Kidney (tissue), 14 donors: ENCODE data around the gene CDH6. TPM values are rescaled to one million over a fixed set of nuclear protein-coding genes. Genes with fewer than 3 reads are reported as not detected.

ENCODE experiments used
- DNase-seq, 5 donors: peaks; one replicate each; pipeline ENCODE4 v3.0.0-alpha.2; 2013 to 2020
- FAIRE-seq: peaks from 2 replicates; lab custom pipeline; 2012; peaks lifted over from hg19 to GRCh38; lab: Jason Lieb, UNC
- H3K27ac ChIP-seq, 2 donors: one replicate each; pipeline ENCODE4 v1.7.0; 2013; ENCODE audit warnings: low read depth in 2 of 2, low read length in 2 of 2, inconsistent platforms in 1 of 2
- H3K27me3 ChIP-seq: one replicate; pipeline ENCODE4 v1.7.1; 2013; ENCODE audit warnings: low read length, inconsistent platforms; ENCODE audit not compliant: control insufficient read depth, insufficient read depth
- H3K36me3 ChIP-seq, 3 donors: one replicate each; pipeline versions ENCODE4 v1.7.0 to v1.7.1; 2013; ENCODE audit warnings: low read length in 3 of 3, control low read depth in 1 of 3, inconsistent platforms in 1 of 3; ENCODE audit not compliant: insufficient read depth in 3 of 3, control insufficient read depth in 2 of 3
- H3K4me1 ChIP-seq, 3 donors: one replicate each; pipeline versions ENCODE4 v1.7.0 to v1.7.1; 2013; ENCODE audit warnings: low read length in 3 of 3, inconsistent platforms in 1 of 3, low read depth in 1 of 3; ENCODE audit not compliant: control insufficient read depth in 2 of 3, insufficient read depth in 2 of 3
- H3K4me3 ChIP-seq, 3 donors: one replicate each; pipeline versions ENCODE4 v1.7.0 to v1.8.1; 2013; ENCODE audit warnings: low read length in 3 of 3, control low read depth in 1 of 3, inconsistent platforms in 1 of 3
- H3K9ac ChIP-seq, 3 donors: one replicate each; pipeline versions ENCODE4 v1.7.0 to v1.7.1; 2013; ENCODE audit warnings: low read length in 3 of 3, control low read depth in 1 of 3, inconsistent platforms in 1 of 3
- H3K9me3 ChIP-seq, 3 donors: one replicate each; pipeline versions ENCODE4 v1.7.0 to v1.7.1; 2013; ENCODE audit warnings: low read length in 3 of 3, control low read depth in 1 of 3, inconsistent platforms in 1 of 3; ENCODE audit not compliant: control insufficient read depth in 2 of 3, insufficient read depth in 1 of 3
- intact Hi-C: fragments of 100-400 bp; cut with DNase I; formaldehyde crosslinking; loops from one replicate; pipeline ENCODE4 v1.11.1; 2022
- polyA plus RNA-seq: library from polyadenylated mRNA; stranded (reverse); fragments of 350-450 nt; fragmentation: Illumina TruSeq; extraction: RNeasy Lipid Tissue Mini Kit (QIAGEN cat#74804); gene quantifications from one replicate; pipeline ENCODE4 v1.2.3, GENCODE V29; 2014; ENCODE audit warnings: low read depth, low replicate concordance; ENCODE audit not compliant: insufficient read depth
- total RNA-seq: library from RNA; stranded (reverse); fragmentation: NEBNext Ultra II Directional; extraction: Animal tissue kit (Norgen Biotek cat#: 25700); gene quantifications from one replicate; pipeline ENCODE4 v1.2.1, GENCODE V29; 2021
- TF ChIP-seq, protein P1 (sequence below): IDR thresholded peaks from 3 replicates; pipeline ENCODE4 v1.5.1; 2012; ENCODE audit warnings: mild to moderate bottlenecking, moderate library complexity, borderline replicate concordance; ENCODE audit not compliant: insufficient read depth; ENCODE audit errors: extremely low read depth
- donor health status: control.
- donor health status: control.
- donor health status: control.
- donor health status: control.
- donor health status: control.
- donor health status: DM: yes; HTN: yes; CAD: no.
- donor health status: Normal renal cell carcinoma (clear cell type).

Gene CDH6
- total and polyA plus RNA-seq, 2 donors from 2014 or later = 21.8 to 196 TPM

DNA sequence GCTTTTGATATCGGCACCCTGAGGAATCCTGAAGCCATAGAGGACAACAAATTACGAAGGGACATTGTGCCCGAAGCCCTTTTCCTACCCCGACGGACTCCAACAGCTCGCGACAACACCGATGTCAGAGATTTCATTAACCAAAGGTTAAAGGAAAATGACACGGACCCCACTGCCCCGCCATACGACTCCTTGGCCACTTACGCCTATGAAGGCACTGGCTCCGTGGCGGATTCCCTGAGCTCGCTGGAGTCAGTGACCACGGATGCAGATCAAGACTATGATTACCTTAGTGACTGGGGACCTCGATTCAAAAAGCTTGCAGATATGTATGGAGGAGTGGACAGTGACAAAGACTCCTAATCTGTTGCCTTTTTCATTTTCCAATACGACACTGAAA lies 129.5 kb downstream of the CDH6 start:
- DNase-seq = no peak
- TF ChIP-seq, protein P1, sequence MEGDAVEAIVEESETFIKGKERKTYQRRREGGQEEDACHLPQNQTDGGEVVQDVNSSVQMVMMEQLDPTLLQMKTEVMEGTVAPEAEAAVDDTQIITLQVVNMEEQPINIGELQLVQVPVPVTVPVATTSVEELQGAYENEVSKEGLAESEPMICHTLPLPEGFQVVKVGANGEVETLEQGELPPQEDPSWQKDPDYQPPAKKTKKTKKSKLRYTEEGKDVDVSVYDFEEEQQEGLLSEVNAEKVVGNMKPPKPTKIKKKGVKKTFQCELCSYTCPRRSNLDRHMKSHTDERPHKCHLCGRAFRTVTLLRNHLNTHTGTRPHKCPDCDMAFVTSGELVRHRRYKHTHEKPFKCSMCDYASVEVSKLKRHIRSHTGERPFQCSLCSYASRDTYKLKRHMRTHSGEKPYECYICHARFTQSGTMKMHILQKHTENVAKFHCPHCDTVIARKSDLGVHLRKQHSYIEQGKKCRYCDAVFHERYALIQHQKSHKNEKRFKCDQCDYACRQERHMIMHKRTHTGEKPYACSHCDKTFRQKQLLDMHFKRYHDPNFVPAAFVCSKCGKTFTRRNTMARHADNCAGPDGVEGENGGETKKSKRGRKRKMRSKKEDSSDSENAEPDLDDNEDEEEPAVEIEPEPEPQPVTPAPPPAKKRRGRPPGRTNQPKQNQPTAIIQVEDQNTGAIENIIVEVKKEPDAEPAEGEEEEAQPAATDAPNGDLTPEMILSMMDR = no peak
- no peaks in the 10 kb centered on the region for H3K27me3 ChIP-seq
- H3K4me3 ChIP-seq = no peak overlapping the region
- intact Hi-C loops = no loop called here
- no peaks in the 10 kb centered on the region for H3K4me1 ChIP-seq
- no peak overlapping the region for H3K9ac ChIP-seq
- no peaks in the 10 kb centered on the region for H3K9me3 ChIP-seq
- no peak for FAIRE-seq
- H3K27ac ChIP-seq = no peak overlapping the region
- H3K36me3 ChIP-seq = peaks cover 0 to 1% (median 0%) of the 10 kb centered on the region in 3 donors

DNA sequence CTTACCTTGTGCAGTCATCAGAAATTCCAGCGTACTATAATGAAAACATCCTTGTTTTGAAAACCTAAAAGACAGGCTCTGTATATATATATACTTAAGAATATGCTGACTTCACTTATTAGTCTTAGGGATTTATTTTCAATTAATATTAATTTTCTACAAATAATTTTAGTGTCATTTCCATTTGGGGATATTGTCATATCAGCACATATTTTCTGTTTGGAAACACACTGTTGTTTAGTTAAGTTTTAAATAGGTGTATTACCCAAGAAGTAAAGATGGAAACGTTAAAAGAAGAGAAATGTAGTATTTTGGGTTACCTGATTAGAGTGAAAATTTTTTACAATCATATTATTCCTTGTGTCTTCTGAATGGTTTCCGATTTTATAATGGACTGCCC lies 131.4 kb downstream of the CDH6 start:
- Histone ChIP-seq H3K9ac (no peak overlapping the region), H3K27ac (no peak overlapping the region), H3K9me3 (no peaks in the 10 kb centered on the region), H3K36me3 (no peaks in the 10 kb centered on the region), H3K27me3 (no peaks in the 10 kb centered on the region), H3K4me1 (no peaks in the 10 kb centered on the region), H3K4me3 (no peak overlapping the region)
- no peak for DNase-seq
- intact Hi-C loops = no loop called here
- TF ChIP-seq, protein P1 = no peak
- FAIRE-seq = no peak

DNA sequence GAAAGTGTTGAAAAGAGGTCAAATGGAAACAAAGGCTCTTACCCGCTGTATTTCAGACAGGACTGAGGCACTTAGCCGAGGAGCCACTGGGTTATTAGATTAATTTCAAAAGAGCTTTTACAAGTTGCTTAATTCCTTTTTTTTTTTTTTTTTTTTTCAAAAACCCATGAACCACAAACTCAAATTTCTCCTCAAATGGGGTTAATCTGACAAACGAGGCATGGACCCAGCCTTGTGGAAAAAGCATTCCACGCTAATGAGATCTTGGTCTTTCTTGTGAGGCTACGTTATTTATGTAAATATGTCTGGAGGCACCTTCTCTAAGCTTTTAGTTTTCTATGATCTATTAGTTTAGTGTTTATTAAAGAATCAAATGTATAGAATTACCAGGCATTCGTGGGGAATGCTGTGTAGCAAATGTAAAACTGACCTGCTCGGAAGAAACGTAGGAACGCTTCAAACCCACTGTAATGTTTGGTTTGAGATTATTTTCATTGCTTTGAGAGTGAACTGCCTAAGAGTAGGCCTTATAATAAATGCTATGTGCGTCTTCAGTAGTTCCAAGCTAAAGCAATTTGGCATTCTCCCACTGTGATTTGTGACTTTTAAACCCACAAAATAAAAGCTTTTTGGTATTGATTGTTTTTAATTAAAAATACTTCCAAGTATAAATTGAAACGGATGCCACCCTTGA lies 134.7 kb downstream of the CDH6 start:
- Histone ChIP-seq H3K4me1 (no peaks in the 10 kb centered on the region), H3K27me3 (no peaks in the 10 kb centered on the region), H3K9ac (no peak overlapping the region), H3K4me3 (no peak overlapping the region), H3K9me3 (no peaks in the 10 kb centered on the region), H3K36me3 (no peaks in the 10 kb centered on the region), H3K27ac (no peak overlapping the region)
- intact Hi-C loops = no loop called here
- TF ChIP-seq, protein P1 = no peak
- FAIRE-seq (no peak), DNase-seq (peak in 2 of 5 donors; percentile 13 to 19)

DNA sequence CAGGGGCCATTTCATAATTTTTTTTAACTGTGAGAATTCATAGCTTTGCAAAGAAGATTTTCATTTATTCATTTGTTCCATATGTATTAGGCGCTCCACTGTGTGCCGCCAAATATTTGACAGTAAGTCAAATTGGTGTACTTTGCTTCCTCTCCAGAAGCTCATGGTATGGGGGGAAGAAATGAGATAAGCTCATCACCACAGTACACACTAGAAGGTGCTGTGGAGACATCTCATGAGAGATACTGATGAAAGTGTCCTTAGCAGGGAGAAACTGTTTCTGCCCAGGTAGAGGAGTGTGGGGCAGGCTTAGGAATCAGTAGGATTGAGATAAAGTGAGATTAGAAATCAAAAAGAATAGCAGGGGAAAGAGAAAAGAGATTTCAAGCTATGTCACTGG lies 136.2 kb downstream of the CDH6 start:
- TF ChIP-seq, protein P1 = no peak
- no peaks in the 10 kb centered on the region for H3K4me1 ChIP-seq
- no peak overlapping the region for H3K4me3 ChIP-seq
- no peaks in the 10 kb centered on the region for H3K9me3 ChIP-seq
- H3K36me3 ChIP-seq = no peaks in the 10 kb centered on the region
- H3K9ac ChIP-seq = no peak overlapping the region
- no peak overlapping the region for H3K27ac ChIP-seq
- FAIRE-seq (no peak), DNase-seq (no peak)
- intact Hi-C loops = no loop called here
- no peaks in the 10 kb centered on the region for H3K27me3 ChIP-seq
